Aorta (tissue), 5 donors: Measurements from ENCODE around the gene PRAMEF15. TPM values are rescaled to one million over a fixed set of nuclear protein-coding genes. Genes with fewer than 3 reads are reported as not detected.
"Not testable (repeated sequence)": the region's sequence is repeated elsewhere in the genome, so short reads cannot be mapped to it uniquely, and the experiment has no call there.

ENCODE experiments used
- ATAC-seq: fragments of 200-7000 bp; cut with Tn5 transposase; one replicate; pipeline ENCODE4 v1.9.1; 2022; ENCODE audit warnings: moderate library complexity; ENCODE audit not compliant: low FRiP score
- DNase-seq, 2 donors: peaks; one replicate each; pipeline ENCODE4 v3.0.0-alpha.2; 2020
- H3K27ac ChIP-seq, 2 donors: one replicate each; pipeline ENCODE4 v1.5.1; 2013; ENCODE audit warnings: low read length in 2 of 2, mild to moderate bottlenecking in 2 of 2, moderate library complexity in 2 of 2, control low read depth in 1 of 2, inconsistent platforms in 1 of 2, low read depth in 1 of 2
- H3K27me3 ChIP-seq, 2 donors: one replicate each; pipeline ENCODE4 v1.6.1; 2013; ENCODE audit warnings: control low read depth in 1 of 2, low read length in 1 of 2, mild to moderate bottlenecking in 1 of 2, moderate library complexity in 1 of 2; ENCODE audit not compliant: insufficient read depth in 2 of 2, control insufficient read depth in 1 of 2
- H3K36me3 ChIP-seq, 2 donors: one replicate each; pipeline ENCODE4 v1.6.1; 2013; ENCODE audit warnings: control low read depth in 1 of 2, low read length in 1 of 2, mild to moderate bottlenecking in 1 of 2; ENCODE audit not compliant: insufficient read depth in 2 of 2, control insufficient read depth in 1 of 2
- H3K4me1 ChIP-seq, 2 donors: one replicate each; pipeline ENCODE4 v1.6.1; 2013; ENCODE audit warnings: low read length in 2 of 2, control low read depth in 1 of 2, mild to moderate bottlenecking in 1 of 2, moderate library complexity in 1 of 2; ENCODE audit not compliant: insufficient read depth in 2 of 2, control insufficient read depth in 1 of 2
- H3K4me3 ChIP-seq, 2 donors: one replicate each; pipeline ENCODE4 v1.5.1; 2013; ENCODE audit warnings: low read length in 2 of 2, control low read depth in 1 of 2, mild to moderate bottlenecking in 1 of 2
- H3K9me3 ChIP-seq: one replicate; pipeline ENCODE4 v1.6.1; 2013; ENCODE audit warnings: mild to moderate bottlenecking, low read length; ENCODE audit not compliant: control insufficient read depth
- WGBS, 2 donors: extraction: QIAGEN DNeasy Blood & Tissue Kit; methylation state at CpG; one replicate each; pipeline ENCODE4 v1.1.7; 2013; 5-methylcytosine and 5-hydroxymethylcytosine counted together
- intact Hi-C, 2 donors: fragments of 100-400 bp; cut with DNase I; formaldehyde crosslinking; loops; one replicate each; pipeline versions ENCODE4 v1.14.2 to v1.15.0; 2022
- polyA plus RNA-seq, 2 donors: library from polyadenylated mRNA; stranded (reverse); fragments of 200-250 nt; gene quantifications; one replicate each; pipeline ENCODE4 v1.2.3, GENCODE V29; 2013
- total RNA-seq, 2 donors: library from RNA; stranded (reverse); fragmentation: NEBNext Ultra II Directional; extraction: Animal tissue kit (Norgen Biotek cat#: 25700); gene quantifications; one replicate each; pipeline ENCODE4 v1.2.1, GENCODE V29; 2021
- donor health status: healthy with polysubstance abuse.
- donor health status: Bipolar disorder and iron deficiency.
- donor health status: DM: no; HTN: no; CAD: no.
- donor health status: DM: no; HTN: no; CAD: no.
- donor health status: DM: yes; HTN: yes; CAD: no.

PRAMEF15 gene
- total and polyA plus RNA-seq, 4 donors: not detected

DNA sequence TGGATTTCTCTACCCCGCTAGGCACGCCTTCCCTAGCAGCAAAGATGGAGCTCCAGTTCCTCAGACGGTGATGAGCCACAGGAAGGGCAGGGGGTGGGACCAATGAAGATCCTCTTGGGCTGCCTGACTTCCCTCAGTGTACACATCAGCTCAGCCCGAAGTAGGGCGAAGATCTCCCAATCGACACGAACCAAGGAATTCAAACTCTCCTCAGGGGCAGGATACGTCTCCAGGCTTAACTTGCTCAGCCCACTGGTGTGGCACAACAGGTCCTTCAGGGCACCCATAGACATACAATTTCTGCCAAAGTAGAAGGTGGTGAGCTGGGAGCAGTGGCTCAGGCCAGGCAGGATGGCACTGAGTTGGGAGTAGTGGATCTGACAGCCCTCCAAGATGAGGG is 27.1 kb downstream of the PRAMEF15 start:
- H3K4me1 ChIP-seq, H3K36me3 ChIP-seq, intact Hi-C loops, H3K27ac ChIP-seq, DNase-seq, H3K27me3 ChIP-seq, H3K9me3 ChIP-seq, ATAC-seq, H3K4me3 ChIP-seq: not testable (repeated sequence)
- 83 to 92% methylated on average over 8 of the region's 8 CpGs for WGBS, 2 donors

GRCh38 chr1:13347034-13347433 is 31.7 kb downstream of the PRAMEF15 start, which contains the start of gene PRAMEF14:
Gene PRAMEF14 (minus strand): TSS chr1:13347134. CDS start chr1:13345314, 1,820 bp downstream.
- DNase-seq, intact Hi-C loops, H3K9me3 ChIP-seq, H3K4me1 ChIP-seq, H3K36me3 ChIP-seq, H3K27me3 ChIP-seq, H3K27ac ChIP-seq, H3K4me3 ChIP-seq, ATAC-seq: not testable (repeated sequence)
- WGBS, 2 donors: 69 to 74% methylated on average over 7 of the region's 7 CpGs

GRCh38 chr1:13353476-13353875 is 38.1 kb downstream of the PRAMEF15 start:
- ATAC-seq, H3K9me3 ChIP-seq, H3K4me3 ChIP-seq, H3K27me3 ChIP-seq, DNase-seq, H3K36me3 ChIP-seq, H3K27ac ChIP-seq, intact Hi-C loops, H3K4me1 ChIP-seq: not testable (repeated sequence)
- 88 to 96% methylated on average over 7 to 8 of the region's 8 CpGs for WGBS, 2 donors

GRCh38 chr1:13354475-13354874 is 39.1 kb downstream of the PRAMEF15 start:
- H3K4me1 ChIP-seq, intact Hi-C loops, H3K27me3 ChIP-seq, H3K36me3 ChIP-seq, DNase-seq, H3K4me3 ChIP-seq, ATAC-seq, H3K9me3 ChIP-seq, H3K27ac ChIP-seq: not testable (repeated sequence)
- 9% methylated on average over 2 of the region's 9 CpGs; no CpG with 5 or more reads in 1 of the 2 donors for WGBS, 2 donors

DNA sequence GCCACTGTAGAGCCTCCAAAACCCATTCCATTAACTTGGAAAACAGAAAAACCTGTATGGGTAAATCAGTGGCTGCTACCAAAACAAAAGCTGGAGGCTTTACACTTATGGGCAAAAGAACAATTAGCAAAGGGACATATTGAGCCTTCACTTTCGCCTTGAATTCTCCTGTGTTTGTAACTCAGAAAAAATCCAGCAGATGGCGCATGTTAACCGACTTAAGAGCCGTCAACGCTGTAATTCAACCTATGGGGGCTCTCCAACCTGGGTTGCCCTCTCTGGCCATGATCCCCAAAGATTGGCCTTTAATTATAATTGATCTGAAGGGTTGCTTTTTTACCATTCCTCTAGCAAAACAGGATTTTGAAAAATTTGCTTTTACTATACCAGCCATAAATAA is 41.4 kb downstream of the PRAMEF15 start:
- ATAC-seq, H3K4me1 ChIP-seq, H3K36me3 ChIP-seq, H3K27me3 ChIP-seq, H3K27ac ChIP-seq, H3K4me3 ChIP-seq, H3K9me3 ChIP-seq, DNase-seq, intact Hi-C loops: not testable (repeated sequence)
- WGBS, 2 donors: 3 to 4% methylated on average over 5 of the region's 5 CpGs

DNA sequence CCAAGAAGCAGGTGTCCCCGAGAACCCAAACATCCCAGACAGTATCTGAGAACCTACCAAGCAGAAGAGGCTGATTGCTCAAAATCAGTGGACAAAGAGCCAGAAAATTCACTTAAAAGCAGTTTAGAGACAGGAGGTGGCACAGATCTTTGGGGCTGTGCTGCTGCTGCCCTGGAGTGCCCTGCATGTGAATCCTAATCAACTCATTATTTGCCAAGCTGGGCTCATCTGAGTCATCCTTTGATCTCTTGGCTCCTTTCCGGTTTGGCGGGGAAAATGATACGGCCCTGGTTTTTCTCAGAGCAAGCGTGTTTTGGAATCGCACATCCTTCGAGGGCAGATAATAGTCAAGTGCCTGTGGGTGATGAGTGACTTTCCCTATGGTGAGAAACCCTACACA is 47.0 kb downstream of the PRAMEF15 start:
- ATAC-seq: not testable (repeated sequence)

DNA sequence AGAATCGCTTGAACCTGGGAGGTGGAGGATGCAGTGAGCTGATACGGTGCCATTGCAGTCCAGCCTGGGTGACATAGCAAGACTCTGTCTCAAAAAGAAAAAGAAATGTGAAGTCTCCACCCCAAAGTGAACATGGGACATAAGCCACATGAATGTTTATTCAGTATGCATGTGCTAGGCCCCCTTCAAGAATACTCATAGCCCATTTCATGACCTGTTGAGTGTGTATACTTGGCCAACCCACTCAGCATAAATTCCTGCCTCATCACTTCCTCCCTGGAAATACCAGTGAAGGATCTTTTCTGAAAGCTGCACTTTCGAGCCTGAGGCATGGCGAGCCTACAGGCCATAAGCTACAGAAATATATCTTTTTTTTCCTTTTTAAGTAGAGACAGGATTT is 49.5 kb downstream of the PRAMEF15 start:
- H3K27me3 ChIP-seq, H3K36me3 ChIP-seq, intact Hi-C loops, H3K9me3 ChIP-seq, ATAC-seq, H3K4me3 ChIP-seq, H3K4me1 ChIP-seq, H3K27ac ChIP-seq, DNase-seq: not testable (repeated sequence)
- WGBS, 2 donors: 76 to 86% methylated on average over 2 to 3 of the region's 4 CpGs

More for the DNA sequence above, 47.0 kb downstream of the PRAMEF15 start:
- H3K4me3 ChIP-seq, intact Hi-C loops, H3K27ac ChIP-seq, H3K36me3 ChIP-seq, H3K4me1 ChIP-seq, DNase-seq, H3K9me3 ChIP-seq, H3K27me3 ChIP-seq: not testable (repeated sequence)
- 82% methylated on average over 1 of the region's 7 CpGs; no CpG with 5 or more reads in 1 of the 2 donors for WGBS, 2 donors

GRCh38 chr1:13366536-13366935 is 51.2 kb downstream of the PRAMEF15 start:
- H3K4me3 ChIP-seq, intact Hi-C loops, DNase-seq, H3K36me3 ChIP-seq, H3K27me3 ChIP-seq, H3K9me3 ChIP-seq, H3K27ac ChIP-seq, ATAC-seq, H3K4me1 ChIP-seq: not testable (repeated sequence)
- WGBS, 2 donors: 84 to 93% methylated on average over 3 of the region's 3 CpGs

GRCh38 chr1:13368544-13368943 is 53.2 kb downstream of the PRAMEF15 start:
- DNase-seq, ATAC-seq, H3K27ac ChIP-seq, H3K9me3 ChIP-seq, H3K4me3 ChIP-seq, H3K36me3 ChIP-seq, H3K27me3 ChIP-seq, H3K4me1 ChIP-seq, intact Hi-C loops: not testable (repeated sequence)
- WGBS, 2 donors: 67 to 68% methylated on average over 3 to 4 of the region's 4 CpGs
